ENCODE results near the gene SCAMP2.

SCAMP2 gene

DNA sequence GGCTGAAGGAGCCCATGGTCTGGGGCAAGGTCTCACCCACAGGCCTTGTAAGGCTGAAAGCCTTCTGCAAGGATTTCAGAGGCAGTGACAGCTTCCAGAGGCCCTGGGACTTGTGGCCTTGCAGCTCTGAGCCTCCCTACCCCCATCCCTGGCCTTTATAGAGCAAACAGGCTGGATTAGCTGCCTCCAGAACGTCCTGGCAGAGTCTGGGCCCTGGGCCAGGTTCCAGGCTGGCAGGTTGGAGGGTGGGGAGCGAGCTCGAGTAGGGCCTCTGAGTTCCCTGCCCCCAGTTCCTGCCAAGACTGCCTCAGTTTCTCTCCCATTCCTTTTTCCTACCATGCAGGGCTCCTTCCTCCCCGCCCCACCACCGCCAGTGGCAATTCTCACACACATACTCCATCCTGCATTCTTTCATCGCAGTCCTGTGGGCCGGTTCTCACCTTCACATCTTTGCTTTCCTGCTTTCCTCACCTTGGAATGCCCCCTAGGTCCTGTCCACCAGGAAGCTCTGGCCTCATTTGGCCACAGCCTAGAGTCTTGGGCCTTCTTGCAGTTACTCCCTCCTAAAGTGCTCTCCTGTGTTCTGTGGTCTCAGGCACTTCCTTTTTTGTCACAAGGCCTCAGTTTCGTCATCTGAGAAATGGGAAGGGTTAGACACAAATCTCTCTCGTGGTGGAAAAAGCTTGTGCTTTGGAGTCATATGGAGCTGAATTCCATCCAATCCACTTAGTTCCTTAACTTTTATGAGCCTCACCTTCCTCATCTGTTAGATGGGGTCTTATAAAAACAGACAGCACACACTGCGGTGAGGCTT is 57.8 kb downstream of the SCAMP2 start:
- no peak for DNase-seq

DNA sequence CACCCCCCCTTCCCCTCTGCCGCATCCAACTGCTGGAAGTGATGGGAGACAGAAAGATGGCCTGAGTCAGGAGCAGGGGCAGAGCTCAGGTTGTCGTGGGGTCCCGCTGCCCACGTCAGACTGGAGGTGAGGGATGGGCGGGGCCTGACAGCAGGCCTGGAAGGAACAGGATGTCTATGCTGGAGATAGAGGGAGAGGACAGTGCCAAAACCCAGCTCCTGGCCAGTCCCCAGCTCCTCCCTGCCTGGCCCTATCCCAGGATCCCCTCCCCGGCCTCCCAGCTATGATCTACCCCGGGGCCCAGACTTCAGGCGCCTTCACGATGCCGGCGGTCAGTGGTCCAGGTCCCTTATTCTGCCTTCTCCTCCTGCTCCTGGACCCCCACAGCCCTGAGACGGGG is 60.6 kb downstream of the SCAMP2 start, which contains the start of gene LMAN1L:
Gene LMAN1L, plus strand, starts transcription at position 303 of the 400 bp plus-strand sequence. Its CDS starts 20 bp downstream, at position 323.
- DNase-seq, result no peak

DNA sequence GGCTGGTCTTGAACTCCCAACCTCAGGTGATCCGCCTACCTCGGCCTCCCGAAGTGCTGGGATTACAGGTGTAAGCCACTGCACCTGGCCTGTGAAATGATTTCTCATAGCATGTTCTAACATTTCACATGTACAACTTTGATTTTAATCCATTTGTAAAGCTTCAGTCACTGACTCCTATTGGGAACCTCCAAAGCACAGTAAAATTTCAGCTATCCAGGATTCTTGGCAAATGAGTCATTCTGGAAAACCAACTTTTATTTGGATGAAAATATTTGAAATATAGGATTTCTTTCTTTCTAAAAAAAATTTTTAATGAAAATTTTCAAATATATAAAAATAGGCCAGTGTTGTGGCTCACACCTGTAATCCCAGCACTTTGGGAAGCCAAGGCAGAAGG is 63.2 kb downstream of the SCAMP2 start:
- DNase-seq, result no peak

DNA sequence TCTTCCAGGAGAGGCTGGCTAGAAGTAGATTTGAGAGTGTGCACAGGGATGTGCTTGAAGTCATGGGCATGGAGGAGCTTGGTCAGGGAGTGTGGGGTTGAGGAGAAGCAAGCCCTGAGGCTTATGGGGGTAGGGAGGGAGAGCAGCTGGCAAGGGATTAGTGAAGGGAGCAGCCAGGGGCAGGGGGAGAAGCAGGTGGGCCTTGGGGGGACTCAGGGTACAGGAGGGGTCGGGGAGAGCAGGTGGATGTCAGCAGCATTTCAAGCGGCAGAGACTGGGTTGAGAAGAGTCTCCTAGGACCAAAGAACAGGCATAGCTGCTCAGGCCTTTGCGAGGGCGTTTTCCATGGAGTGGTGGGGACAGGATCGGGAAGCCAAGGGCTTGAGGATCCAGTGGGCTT is 63.9 kb downstream of the SCAMP2 start:
- DNase-seq, result no peak

DNA sequence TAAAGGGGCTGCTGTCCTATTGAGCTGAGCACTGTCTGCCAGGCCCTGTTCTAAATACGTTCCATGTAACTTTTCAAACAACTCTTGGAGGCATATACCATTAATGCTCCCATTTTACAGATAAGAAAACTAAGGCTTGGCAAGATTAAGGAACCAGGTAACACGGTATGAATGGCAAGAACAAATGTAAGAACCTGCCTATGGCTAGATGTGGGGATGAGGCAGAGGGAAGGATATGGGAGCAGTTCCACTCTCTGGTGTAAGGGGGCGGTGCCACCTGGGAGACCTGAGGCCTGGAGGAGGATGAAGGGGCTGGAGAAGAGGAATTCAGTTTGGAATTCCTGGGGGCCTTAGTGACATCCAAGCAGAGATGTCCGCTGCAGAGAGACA is 64.3 kb downstream of the SCAMP2 start:
- no peak for DNase-seq

DNA sequence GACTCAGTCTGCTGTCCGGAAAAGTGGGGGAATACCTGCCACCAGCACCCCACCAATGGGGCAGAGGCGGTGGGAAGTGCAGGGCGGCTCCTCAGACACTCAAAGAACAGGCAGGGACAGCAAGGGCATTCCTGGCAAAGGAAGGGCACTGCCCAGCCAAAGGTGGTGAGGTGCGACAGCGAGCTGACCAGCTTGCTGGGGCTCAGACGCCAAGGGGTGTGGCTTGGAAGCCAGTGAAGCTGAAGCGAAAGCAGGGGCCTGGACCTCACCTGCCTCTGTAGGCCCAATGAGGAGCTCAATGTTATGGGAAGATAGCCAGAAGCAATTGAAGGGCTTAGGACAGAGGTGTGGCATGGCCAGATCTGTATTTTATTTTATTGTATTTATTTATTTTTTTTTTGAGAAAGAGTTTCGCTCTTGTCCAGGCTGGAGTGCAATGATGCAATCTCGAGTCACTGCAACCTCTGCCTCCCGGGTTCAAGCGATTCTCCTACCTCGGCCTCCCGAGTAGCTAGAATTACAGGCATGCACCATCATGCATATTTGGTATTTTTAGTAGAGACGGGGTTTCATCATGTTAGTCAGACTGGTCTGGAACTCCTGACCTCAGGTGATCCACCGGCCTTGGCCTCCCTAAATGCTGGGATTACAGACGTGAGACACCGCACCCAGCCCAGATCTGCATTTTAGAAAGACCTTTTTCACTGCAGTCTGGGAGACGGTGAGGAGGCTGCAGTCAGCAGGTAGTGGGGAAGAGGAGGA is 64.9 kb downstream of the SCAMP2 start:
- no peak for DNase-seq

DNA sequence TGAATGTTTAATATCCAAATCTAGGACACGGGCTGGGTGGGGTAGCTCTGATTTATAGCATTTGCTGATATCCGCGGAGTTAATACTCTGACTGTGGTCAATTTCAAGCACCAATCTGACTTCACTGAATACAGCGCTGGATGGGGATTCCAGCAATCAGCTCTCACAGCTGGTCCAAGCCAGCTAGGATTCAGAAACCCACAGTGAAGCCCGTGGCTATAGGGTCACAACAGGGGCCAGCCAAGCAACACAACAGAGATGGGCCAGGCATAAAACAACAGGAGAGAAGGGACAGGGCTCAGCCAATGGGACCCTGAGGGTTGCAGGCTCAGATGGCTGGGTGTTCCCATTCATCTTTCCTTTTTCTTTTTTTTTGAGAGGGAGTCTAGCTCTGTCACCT is 65.9 kb downstream of the SCAMP2 start:
- DNase-seq, result no peak

DNA sequence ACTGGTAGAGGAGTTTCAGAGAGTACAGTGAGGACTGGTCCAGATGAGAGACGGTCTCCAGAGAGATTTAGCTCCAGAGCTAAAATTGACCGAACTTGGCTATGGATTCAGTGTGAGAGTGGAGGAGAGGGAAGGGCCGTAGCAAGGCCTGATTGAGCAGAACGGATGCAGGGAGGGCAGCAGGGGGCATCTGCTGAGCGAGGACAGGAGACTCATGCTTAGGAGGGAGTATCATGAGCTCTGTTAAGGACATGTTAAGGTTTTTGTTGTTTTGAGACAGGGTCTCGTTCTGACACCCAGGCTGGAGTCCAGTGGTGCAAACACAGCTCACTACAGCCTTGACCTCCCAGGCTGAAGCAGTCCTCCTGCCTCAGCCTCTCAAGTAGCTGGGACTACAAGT is 68.2 kb downstream of the SCAMP2 start:
- no peak for DNase-seq

DNA sequence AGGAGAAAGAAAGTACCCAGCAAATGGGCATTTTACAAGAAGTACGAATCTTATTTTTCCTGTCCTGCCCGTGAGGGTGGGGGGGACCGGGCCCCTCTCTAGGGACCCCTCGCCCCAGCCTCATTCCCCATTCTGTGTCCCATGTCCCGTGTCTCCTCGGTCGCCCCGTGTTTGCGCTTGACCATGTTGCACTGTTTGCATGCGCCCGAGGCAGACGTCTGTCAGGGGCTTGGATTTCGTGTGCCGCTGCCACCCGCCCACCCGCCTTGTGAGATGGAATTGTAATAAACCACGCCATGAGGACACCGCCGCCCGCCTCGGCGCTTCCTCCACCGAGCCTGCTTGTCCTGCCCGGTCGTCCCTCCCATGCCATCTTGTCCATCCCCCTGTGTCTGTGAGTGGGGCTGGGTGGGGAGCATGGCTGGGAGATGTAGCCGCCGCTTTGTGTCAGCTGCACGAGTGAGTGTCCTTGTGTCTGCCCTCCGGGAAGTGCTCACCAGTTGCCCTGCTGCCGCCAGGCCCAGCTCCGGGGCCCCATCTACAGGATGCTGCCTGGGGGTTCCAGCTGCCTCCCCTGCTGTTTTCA is 70.2 kb downstream of the SCAMP2 start:
- no peak for DNase-seq

DNA sequence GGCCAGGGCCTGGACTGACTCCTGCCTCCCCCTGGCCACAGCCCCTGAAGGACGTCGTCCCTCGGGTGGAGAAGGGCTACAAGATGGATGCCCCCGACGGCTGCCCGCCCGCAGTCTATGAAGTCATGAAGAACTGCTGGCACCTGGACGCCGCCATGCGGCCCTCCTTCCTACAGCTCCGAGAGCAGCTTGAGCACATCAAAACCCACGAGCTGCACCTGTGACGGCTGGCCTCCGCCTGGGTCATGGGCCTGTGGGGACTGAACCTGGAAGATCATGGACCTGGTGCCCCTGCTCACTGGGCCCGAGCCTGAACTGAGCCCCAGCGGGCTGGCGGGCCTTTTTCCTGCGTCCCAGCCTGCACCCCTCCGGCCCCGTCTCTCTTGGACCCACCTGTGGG is 70.9 kb downstream of the SCAMP2 start:
- no peak for DNase-seq

DNA sequence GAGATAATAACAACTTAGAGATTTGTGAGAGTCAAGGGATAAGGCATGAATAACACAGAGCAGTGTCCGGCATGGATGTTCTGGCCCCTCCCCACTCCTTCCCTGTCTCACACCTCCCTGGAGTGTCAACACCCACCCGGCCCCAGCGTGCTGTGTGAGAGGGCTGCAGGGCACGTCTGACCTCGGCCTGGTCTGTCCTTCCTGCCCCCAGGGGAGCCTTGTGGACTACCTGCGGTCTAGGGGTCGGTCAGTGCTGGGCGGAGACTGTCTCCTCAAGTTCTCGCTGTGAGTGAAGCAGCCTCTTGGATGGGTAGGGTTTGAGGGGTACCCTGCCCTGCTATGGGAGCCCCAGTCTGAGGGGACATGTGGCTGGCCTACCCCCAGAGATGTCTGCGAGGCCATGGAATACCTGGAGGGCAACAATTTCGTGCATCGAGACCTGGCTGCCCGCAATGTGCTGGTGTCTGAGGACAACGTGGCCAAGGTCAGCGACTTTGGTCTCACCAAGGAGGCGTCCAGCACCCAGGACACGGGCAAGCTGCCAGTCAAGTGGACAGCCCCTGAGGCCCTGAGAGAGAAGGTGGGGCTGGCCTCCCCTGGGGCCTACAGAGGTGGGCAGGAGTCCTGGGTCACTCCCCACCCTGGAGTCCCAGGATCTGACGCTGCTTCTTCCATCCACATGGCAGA is 71.7 kb downstream of the SCAMP2 start:
- no peak for DNase-seq

DNA sequence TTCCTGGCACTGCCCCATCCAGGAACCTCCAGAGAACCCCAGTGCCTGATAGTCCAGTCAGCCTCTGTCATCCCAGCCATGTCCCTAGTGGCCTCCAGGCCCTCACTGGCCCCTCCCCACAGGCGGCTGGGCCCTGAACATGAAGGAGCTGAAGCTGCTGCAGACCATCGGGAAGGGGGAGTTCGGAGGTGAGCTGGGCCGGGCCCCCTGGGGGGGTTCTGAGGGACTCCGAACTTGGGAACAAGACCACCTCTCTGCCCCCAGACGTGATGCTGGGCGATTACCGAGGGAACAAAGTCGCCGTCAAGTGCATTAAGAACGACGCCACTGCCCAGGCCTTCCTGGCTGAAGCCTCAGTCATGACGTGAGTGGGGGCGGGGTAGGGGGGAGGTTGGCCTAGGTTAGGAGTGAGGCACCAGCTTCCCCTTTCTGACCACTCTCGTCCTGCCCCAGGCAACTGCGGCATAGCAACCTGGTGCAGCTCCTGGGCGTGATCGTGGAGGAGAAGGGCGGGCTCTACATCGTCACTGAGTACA is 72.5 kb downstream of the SCAMP2 start:
- DNase-seq, result no peak

DNA sequence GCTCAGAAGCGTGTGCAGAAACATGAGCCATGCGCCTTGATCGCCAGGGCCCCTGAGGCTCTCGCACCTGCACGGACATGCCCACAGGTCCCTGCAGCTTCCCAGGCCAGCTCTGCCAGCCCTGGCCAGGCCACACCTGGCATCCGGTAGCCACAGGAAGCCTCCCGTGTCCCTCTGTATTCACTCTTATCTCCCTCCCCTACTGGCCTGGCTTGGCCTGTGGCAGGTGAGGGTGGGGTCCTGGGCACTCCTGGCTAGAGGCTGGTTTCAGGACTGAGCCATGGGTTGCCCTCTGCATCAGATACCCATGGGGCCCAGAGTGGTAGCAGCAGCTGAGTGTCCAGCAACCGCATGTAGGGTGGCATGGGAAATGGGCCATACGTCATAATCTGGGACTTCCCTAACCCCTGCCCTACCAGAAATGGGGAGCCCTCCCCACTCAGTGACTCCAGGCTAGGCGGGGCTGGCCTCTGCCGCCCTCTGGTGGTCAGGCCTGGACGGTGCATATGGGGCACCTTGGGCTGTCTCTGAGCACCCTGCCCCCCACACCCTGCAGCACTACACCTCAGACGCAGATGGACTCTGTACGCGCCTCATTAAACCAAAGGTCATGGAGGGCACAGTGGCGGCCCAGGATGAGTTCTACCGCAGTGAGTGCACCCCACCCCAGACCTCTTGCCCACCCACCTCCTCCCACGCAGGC is 73.2 kb downstream of the SCAMP2 start:
- peak; percentile 90 for DNase-seq

DNA sequence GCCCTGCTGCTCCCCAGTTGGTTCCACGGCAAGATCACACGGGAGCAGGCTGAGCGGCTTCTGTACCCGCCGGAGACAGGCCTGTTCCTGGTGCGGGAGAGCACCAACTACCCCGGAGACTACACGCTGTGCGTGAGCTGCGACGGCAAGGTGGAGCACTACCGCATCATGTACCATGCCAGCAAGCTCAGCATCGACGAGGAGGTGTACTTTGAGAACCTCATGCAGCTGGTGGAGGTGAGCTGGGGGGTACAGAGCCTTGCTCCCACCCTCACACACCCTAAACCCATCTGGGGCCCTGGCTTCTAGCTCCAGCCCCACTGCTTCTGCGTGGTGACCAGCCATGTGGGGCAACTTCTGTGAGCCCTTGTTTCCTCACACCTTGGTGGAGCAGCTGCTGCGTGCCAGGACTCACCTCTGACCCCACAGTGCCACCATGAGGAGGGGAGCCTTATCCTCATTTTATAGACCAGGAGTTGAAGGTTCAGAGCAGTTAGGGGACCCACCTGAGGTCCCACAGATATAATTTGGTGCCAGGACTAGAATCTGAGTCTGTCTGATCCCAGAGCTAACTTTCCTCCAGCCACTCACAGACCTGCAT is 73.8 kb downstream of the SCAMP2 start:
- peak; percentile 53 for DNase-seq

DNA sequence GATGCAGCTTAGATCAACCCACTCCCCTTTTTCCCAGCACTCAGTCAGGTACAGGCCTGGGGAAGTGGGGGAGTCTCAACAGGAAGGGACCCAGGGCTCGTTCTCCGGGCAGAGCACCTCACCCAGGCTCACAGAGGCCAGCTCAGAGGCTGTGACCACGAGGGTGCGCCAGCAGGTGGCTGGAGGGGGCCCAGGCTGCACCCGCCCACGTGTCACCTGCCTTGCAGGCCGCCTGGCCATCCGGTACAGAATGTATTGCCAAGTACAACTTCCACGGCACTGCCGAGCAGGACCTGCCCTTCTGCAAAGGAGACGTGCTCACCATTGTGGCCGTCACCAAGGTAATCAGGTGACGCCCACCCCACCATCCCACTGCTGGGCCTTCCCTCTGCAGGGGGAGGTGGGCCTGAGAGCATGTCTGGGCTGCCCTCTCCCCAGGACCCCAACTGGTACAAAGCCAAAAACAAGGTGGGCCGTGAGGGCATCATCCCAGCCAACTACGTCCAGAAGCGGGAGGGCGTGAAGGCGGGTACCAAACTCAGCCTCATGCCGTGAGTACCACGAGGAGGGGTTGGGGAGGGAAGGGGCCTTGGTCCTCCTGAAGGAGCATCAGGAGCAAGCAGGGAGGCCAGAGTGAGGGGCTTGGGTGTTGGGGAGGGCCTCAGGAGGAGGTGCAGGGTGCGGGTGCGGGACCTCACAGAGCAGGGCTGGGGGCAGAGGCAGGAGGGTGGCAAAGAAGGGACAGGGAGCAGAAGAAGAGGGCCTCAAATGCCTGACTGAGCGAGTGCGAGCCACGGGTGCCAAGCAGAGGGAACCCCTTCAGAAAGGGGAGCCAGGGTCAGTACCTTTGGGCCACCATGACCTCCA is 74.5 kb downstream of the SCAMP2 start:
- no peak for DNase-seq

DNA sequence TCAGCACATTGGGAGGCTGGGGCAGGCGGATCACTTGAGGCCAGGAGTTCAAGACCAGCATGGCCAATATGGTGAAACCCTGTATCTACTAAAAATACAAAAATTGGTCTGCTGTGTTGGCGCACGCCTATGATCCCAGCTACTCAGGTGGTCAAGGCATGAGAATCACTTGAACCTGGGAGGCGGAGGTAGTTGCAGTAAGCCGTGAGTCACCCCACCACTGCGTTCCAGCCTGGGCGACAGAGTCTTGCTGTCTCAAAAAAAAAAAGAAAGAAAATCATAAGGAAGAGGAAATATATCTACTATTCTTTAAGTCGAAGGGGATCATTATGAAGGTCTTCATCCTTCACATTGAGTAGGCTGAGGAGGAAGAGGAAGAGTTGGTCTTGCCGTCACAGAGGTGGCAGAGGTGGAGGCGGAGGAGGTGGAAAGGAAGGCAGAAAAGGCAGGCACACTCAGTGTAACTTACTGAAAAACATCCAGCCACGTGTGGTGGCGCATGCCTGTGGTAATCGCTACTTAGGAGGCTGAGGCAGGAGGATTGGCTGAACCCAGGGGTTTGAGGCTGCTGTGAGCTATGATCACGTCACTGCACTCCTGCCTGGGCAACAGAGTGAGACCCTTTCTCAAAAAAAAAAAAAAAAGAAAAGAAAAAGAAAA is 77.1 kb downstream of the SCAMP2 start:
- peak; percentile 50 for DNase-seq

DNA sequence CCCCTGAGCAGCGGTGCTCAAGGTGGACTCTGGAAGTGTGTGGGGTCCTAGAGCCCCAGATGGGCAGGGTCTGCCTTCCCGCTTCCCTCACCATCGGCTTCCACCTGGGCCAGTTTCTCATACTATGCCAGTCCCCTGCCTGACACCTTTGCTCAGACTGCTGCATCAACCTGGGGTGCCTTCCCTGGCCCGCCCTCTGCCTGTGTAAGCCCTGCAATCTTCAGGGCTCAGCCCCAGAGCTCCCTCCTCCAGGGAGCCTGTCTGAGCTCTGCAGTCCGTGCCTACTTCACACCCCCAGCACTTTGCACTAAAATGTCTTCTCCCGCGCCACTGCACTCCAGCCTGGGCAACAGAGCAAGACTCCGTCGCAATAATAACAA is 78.2 kb downstream of the SCAMP2 start:
- DNase-seq, result no peak

DNA sequence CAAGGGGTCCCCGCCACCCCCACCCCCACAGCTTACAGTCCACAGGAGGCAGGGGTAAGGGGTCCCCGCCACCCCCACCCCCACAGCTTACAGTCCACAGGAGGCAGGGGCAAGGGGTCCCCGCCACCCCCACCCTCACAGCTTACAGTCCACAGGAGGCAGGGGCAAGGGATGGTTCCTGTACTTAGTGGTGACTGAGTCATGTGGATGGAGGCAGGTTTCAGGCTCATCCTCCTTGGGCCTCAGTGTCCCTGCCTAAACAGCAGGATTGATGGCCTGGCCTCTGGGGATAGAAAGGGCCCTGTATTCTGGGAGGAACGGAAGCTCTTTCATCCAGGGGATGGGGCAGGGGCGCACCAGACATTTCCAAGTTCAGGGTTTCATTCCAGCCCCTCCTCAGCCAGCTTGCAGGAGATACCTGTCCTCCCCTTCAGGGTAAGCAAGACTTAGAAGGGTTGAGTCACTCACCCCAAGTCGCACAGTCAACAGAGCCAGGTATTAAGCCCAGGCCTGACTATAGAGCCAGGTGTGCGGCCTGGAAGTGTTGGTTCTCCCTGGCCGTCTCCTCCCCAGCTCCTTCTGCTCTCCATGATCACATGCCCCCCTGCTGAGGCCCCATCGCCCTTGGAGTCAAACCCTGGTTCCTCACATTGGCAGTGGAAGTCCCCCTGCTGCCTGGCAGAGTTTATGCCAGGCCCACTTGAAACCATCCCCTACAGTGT is 78.8 kb downstream of the SCAMP2 start:
- no peak for DNase-seq

Measured in activated CD4-positive, alpha-beta T cell treated with anti-CD3 and anti-CD28 coated beads, Interleukin-10, Interleukin-2, amounts not matched to agents 100 ng/mL and 50 ng/mL, durations not matched to agents 16 hours and 8 hours (primary cell).